ENCODE results near the gene GABPB1. TPM values are rescaled to one million over a fixed set of nuclear protein-coding genes. Genes with fewer than 3 reads are reported as not detected.

GABPB1 gene
- total RNA-seq, 1 donor = 82.1 TPM

- H3K27me3 ChIP-seq (ENCODE audit: insufficient read depth, low read length) = no peaks in the 10 kb centered on the region
- H3K9me3 ChIP-seq (ENCODE audit: low read depth, low read length) = no peaks in the 10 kb centered on the region
- H3K4me1 ChIP-seq (ENCODE audit: insufficient read depth, low read length) = peaks cover 11% of the 10 kb centered on the region
- H3K4me3 ChIP-seq (ENCODE audit: low read length) = no peak overlapping the region
These were observed 79.1 kb downstream of the GABPB1 start for GRCh38 chr15:50275908-50276307.

- Histone ChIP-seq H3K27me3 (ENCODE audit: insufficient read depth, low read length) (no peaks in the 10 kb centered on the region), H3K4me1 (ENCODE audit: insufficient read depth, low read length) (peaks cover 11% of the 10 kb centered on the region), H3K4me3 (ENCODE audit: low read length) (no peak overlapping the region), H3K9me3 (ENCODE audit: low read depth, low read length) (no peaks in the 10 kb centered on the region)
These were observed 79.9 kb downstream of the GABPB1 start for GRCh38 chr15:50275091-50275490.

- Histone ChIP-seq H3K4me3 (ENCODE audit: low read length) (no peak overlapping the region), H3K27me3 (ENCODE audit: insufficient read depth, low read length) (no peaks in the 10 kb centered on the region), H3K9me3 (ENCODE audit: low read depth, low read length) (no peaks in the 10 kb centered on the region), H3K4me1 (ENCODE audit: insufficient read depth, low read length) (peaks cover 7% of the 10 kb centered on the region)
These were observed 87.4 kb downstream of the GABPB1 start for GRCh38 chr15:50267577-50267976.

DNA sequence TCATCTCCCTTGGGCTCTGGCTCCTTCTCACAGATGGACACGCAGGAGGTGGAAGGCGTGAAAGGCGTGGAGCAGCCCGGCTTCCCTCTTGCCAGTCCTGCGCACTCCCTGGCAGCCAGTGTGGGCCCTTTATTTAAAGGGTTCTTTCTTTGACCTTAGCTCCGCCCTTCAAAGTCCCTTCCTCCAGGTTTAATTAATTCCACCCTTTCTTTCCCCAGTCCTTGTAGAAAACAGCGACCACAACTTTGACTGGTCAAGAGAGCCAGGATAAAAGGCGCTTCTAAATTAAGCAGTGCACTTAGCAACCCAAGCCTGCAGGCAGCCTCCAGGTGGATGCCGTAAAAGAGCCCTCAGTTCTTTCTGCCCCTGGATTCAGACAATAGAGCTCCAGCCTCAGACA is 89.4 kb downstream of the GABPB1 start, which contains the start of gene HDC:
TSS of gene HDC (minus strand) at position 107 of the 400 bp plus-strand sequence. CDS start at position 4, 103 bp downstream.
- Histone ChIP-seq H3K4me3 (ENCODE audit: low read length) (peak within 1 kb of the TSS; percentile 12), H3K9me3 (ENCODE audit: low read depth, low read length) (no peaks in the 10 kb centered on the region), H3K4me1 (ENCODE audit: insufficient read depth, low read length) (peaks cover 16% of the 10 kb centered on the region), H3K27me3 (ENCODE audit: insufficient read depth, low read length) (no peaks in the 10 kb centered on the region)

- Histone ChIP-seq H3K4me3 (ENCODE audit: low read length) (no peak overlapping the region), H3K27me3 (ENCODE audit: insufficient read depth, low read length) (no peaks in the 10 kb centered on the region), H3K4me1 (ENCODE audit: insufficient read depth, low read length) (peaks cover 42% of the 10 kb centered on the region), H3K9me3 (ENCODE audit: low read depth, low read length) (no peaks in the 10 kb centered on the region)
These were observed 92.5 kb downstream of the GABPB1 start for GRCh38 chr15:50262533-50262932.

- H3K4me1 ChIP-seq (ENCODE audit: insufficient read depth, low read length) = peaks cover 45% of the 10 kb centered on the region
- H3K27me3 ChIP-seq (ENCODE audit: insufficient read depth, low read length) = no peaks in the 10 kb centered on the region
- no peaks in the 10 kb centered on the region for H3K9me3 ChIP-seq (ENCODE audit: low read depth, low read length)
- H3K4me3 ChIP-seq (ENCODE audit: low read length) = no peak overlapping the region
These were observed 93.0 kb downstream of the GABPB1 start for GRCh38 chr15:50261981-50262380.

GRCh38 chr15:50260969-50261496 is 94.0 kb downstream of the GABPB1 start:
- H3K9me3 ChIP-seq (ENCODE audit: low read depth, low read length) = no peaks in the 10 kb centered on the region
- no peak overlapping the region for H3K4me3 ChIP-seq (ENCODE audit: low read length)
- H3K4me1 ChIP-seq (ENCODE audit: insufficient read depth, low read length) = peaks cover 51% of the 10 kb centered on the region
- no peaks in the 10 kb centered on the region for H3K27me3 ChIP-seq (ENCODE audit: insufficient read depth, low read length)

- Histone ChIP-seq H3K4me1 (ENCODE audit: insufficient read depth, low read length) (peaks cover 51% of the 10 kb centered on the region), H3K4me3 (ENCODE audit: low read length) (no peak overlapping the region), H3K27me3 (ENCODE audit: insufficient read depth, low read length) (no peaks in the 10 kb centered on the region), H3K9me3 (ENCODE audit: low read depth, low read length) (no peaks in the 10 kb centered on the region)
These were observed 95.7 kb downstream of the GABPB1 start for GRCh38 chr15:50259276-50259675.

DNA sequence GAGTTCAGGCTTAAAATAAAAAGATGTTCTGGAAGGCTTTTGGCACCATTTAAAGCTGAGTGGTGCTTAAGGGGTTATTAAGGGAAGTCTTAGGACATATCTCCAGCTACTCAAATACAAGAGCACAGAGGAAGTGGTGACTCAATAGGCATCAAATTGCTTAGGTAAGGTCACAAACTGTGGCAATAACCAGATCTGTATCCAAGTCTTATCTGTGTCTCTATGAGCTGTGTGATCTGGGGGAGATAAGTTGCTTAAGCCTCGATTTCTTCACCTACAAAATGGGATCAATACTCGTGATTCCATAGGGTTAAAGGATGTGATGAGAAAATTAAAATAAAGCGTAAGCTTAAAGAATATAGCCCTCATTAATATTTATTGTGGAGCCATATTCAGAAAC is 97.1 kb downstream of the GABPB1 start:
- H3K4me1 ChIP-seq (ENCODE audit: insufficient read depth, low read length) = peaks cover 47% of the 10 kb centered on the region

GRCh38 chr15:50257332-50257731 is 97.7 kb downstream of the GABPB1 start:
- no peaks in the 10 kb centered on the region for H3K9me3 ChIP-seq (ENCODE audit: low read depth, low read length)
- no peak overlapping the region for H3K4me3 ChIP-seq (ENCODE audit: low read length)
- H3K27me3 ChIP-seq (ENCODE audit: insufficient read depth, low read length) = no peaks in the 10 kb centered on the region
- H3K4me1 ChIP-seq (ENCODE audit: insufficient read depth, low read length) = peaks cover 41% of the 10 kb centered on the region

More for the DNA sequence above, 97.1 kb downstream of the GABPB1 start:
- no peak overlapping the region for H3K4me3 ChIP-seq (ENCODE audit: low read length)
- no peaks in the 10 kb centered on the region for H3K9me3 ChIP-seq (ENCODE audit: low read depth, low read length)
- H3K27me3 ChIP-seq (ENCODE audit: insufficient read depth, low read length) = no peaks in the 10 kb centered on the region

DNA sequence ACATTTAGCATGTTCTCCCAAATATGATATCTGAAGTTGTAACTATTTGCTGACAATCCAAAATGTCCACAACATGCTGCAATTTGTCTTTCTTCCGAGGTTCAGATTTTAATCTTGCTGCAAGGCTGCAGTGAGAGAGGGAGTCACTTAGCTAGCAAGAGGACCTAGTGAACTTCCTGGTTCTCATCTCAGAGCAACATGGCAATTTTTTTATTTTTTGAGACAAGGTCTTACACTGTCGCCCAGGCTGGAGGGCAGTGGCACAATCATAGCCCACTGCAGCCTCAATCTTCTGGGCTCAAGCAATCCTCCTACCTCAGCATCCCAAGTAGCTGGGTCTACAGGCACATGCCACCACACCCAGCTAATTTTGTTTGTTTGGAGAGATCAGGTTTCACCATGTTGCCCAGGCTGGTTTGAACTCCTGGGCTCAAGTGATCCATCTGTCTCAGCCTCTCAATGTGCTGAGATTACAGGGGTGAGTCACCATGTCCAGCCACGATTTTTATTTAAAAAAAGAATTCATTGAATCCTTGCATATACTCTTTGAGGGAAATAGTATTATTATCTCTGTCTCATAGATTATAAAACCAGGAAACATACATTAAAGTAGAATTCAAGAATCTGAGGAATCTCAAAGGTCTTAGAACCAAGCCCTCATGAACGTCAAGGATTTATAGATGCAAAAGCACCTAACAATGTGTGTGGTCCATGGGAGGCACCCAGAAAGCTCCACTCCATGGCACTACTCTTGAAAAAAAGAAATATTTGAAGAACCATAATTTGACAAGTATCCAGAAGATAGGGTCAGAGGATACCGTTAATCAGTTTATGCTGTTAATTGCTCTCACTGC is 98.6 kb downstream of the GABPB1 start:
- Histone ChIP-seq H3K4me3 (ENCODE audit: low read length) (no peak overlapping the region), H3K4me1 (ENCODE audit: insufficient read depth, low read length) (peaks cover 37% of the 10 kb centered on the region), H3K9me3 (ENCODE audit: low read depth, low read length) (no peaks in the 10 kb centered on the region), H3K27me3 (ENCODE audit: insufficient read depth, low read length) (no peaks in the 10 kb centered on the region)

DNA sequence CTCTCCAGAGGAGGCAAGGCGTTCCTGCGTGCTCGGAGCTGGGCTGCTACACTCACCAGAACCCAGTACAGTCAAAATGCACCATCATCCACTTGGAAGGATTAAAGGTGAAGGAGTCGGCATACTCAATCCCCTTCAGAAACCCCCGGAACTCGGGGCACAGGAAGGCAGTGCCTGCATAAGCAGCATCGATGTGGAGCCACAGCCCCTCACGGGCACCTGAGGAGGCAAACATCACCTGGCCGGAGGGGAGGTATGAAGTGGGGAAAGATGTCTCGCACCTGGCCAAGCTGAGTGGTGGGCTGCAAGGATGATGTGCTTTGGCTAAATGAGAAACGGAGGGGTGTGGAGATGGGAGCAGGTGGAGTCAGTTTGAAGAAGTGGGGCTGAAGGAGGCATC is 102.4 kb downstream of the GABPB1 start:
- Histone ChIP-seq H3K27me3 (ENCODE audit: insufficient read depth, low read length) (no peaks in the 10 kb centered on the region), H3K4me1 (ENCODE audit: insufficient read depth, low read length) (peaks cover 30% of the 10 kb centered on the region), H3K9me3 (ENCODE audit: low read depth, low read length) (no peaks in the 10 kb centered on the region), H3K4me3 (ENCODE audit: low read length) (no peak overlapping the region)

- H3K9me3 ChIP-seq (ENCODE audit: low read depth, low read length) = no peaks in the 10 kb centered on the region
- H3K4me3 ChIP-seq (ENCODE audit: low read length) = no peak overlapping the region
- no peaks in the 10 kb centered on the region for H3K27me3 ChIP-seq (ENCODE audit: insufficient read depth, low read length)
- peaks cover 30% of the 10 kb centered on the region for H3K4me1 ChIP-seq (ENCODE audit: insufficient read depth, low read length)
These were observed 103.3 kb downstream of the GABPB1 start for GRCh38 chr15:50251638-50252182.

DNA sequence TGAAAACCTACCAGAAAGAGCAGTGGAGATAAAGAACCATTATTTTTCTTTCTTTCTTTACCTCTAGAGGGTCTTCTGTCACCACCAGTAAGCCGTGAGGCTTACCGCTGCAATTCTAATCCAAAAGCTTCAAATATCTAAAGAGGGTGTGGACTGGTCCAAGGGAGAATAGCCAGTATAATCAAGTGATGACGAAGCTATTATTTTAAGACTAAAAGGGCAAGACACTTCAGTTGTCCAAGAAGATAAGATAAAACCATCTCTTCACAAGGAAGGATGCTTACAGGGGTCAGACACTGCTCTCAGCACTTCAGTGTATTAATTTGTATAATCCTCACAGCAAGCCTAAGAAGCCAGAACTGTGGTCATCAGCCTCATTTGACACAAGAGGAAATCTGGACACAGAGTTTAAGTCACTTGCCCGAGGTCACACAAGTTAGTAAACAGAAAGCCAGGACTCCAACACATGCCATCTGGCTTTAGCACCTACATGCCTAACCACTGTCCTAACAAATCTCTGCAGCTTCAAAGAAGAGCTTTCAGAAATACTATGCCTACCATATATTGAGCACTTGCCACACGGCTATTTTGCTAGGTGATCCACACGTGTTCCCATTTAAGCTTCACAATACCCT is 104.1 kb downstream of the GABPB1 start:
- Histone ChIP-seq H3K4me1 (ENCODE audit: insufficient read depth, low read length) (peaks cover 24% of the 10 kb centered on the region), H3K4me3 (ENCODE audit: low read length) (no peak overlapping the region), H3K9me3 (ENCODE audit: low read depth, low read length) (no peaks in the 10 kb centered on the region), H3K27me3 (ENCODE audit: insufficient read depth, low read length) (no peaks in the 10 kb centered on the region)

DNA sequence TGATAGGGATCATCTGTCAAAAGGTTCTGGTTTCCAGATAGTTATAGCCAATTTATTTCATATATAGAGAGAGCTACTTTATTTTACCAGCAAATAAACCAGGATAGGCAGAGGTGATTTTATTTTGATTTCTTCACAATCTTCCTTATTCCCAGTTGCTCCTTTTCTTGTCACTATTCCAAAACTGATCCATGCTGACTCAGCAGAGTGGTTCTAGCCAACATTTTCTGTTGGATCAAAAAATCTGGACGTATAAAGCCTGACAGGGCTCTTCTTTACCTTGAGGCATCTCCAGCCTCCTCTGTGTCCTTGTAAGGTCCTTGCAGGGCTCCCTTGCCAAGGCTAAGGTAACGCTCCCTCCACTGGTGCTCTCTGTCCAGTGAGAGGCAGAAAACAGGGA is 105.3 kb downstream of the GABPB1 start:
- H3K27me3 ChIP-seq (ENCODE audit: insufficient read depth, low read length) = no peaks in the 10 kb centered on the region
- H3K9me3 ChIP-seq (ENCODE audit: low read depth, low read length) = no peaks in the 10 kb centered on the region
- no peak overlapping the region for H3K4me3 ChIP-seq (ENCODE audit: low read length)
- H3K4me1 ChIP-seq (ENCODE audit: insufficient read depth, low read length) = peaks cover 24% of the 10 kb centered on the region
